ENCODE results near the gene FAM186B. TPM values are rescaled to one million over a fixed set of nuclear protein-coding genes. Genes with fewer than 3 reads are reported as not detected.

FAM186B gene
- total RNA-seq, 1 experiment from 2014 or later, result 0.39 TPM

GRCh38 chr12:49623142-49623904, 17.9 kb upstream of the FAM186B start, which contains the start of gene PRPF40B (continued):
- TF ChIP-seq ATF6 (CRISPR knock-in tag; IDR thresholded peaks at IDR 0.05), result no peak
- TF ChIP-seq RELA (CRISPR knock-in tag; IDR thresholded peaks at IDR 0.05; ENCODE audit: borderline replicate concordance), result no peak

- Mint-ChIP-seq H3K4me3 (peak overlapping the region; percentile 90), H3K9me3 (no peaks in the 10 kb centered on the region), H3K27me3 (ENCODE audit: low read depth) (no peaks in the 10 kb centered on the region), H3K36me3 (no peaks in the 10 kb centered on the region), H3K27ac (peak overlapping the region; percentile 92), H3K4me1 (peaks cover 37% of the 10 kb centered on the region)
- POLR2A ChIA-PET, result interaction anchor here (0.6 to 2.0 kb wide), 4 partner anchors 15 to 445 kb away, joined by 3 to 9 read pairs (median 4); partner anchors contain the start of gene TMBIM6
- ATAC-seq, result peak; percentile 35
- CTCF ChIA-PET, result interaction anchor here (0.6 to 5.2 kb wide), 34 partner anchors 8 to 840 kb away, joined by 3 to 74 read pairs (median 6); partner anchors contain the start of genes DNAJC22, FAM186B, PRPH and SPATS2
- peak; percentile 38 for DNase-seq (ENCODE audit: low spot score)
- TF ChIP-seq ATF1 (CRISPR knock-in tag; IDR thresholded peaks at IDR 0.05), result no peak
- no peak for TF ChIP-seq MAX (CRISPR knock-in tag; IDR thresholded peaks at IDR 0.05)
- no peak for TF ChIP-seq E2F5 (CRISPR knock-in tag; IDR thresholded peaks at IDR 0.05)
- TF ChIP-seq GRHL2 (CRISPR knock-in tag; IDR thresholded peaks at IDR 0.05; ENCODE audit: insufficient replicate concordance, severe bottlenecking), result no peak
- no peak for TF ChIP-seq ATF2 (CRISPR knock-in tag; IDR thresholded peaks at IDR 0.05; ENCODE audit: borderline replicate concordance, low read depth)
- no peak for TF ChIP-seq ZNF396 (CRISPR knock-in tag; IDR thresholded peaks at IDR 0.05; ENCODE audit: borderline replicate concordance)
- TF ChIP-seq ZNF121 (CRISPR knock-in tag; IDR thresholded peaks at IDR 0.05), result no peak
- TF ChIP-seq PRRX2 (CRISPR knock-in tag; IDR thresholded peaks at IDR 0.05), result no peak
- no peak for TF ChIP-seq SMAD4 (CRISPR knock-in tag; IDR thresholded peaks at IDR 0.05)
- no peak for TF ChIP-seq GABPB1 (CRISPR knock-in tag; IDR thresholded peaks at IDR 0.05)
- no peak for TF ChIP-seq ATF3 (CRISPR knock-in tag; conservative IDR thresholded peaks at IDR 0.05)
- TF ChIP-seq TCF7 (CRISPR knock-in tag; IDR thresholded peaks at IDR 0.05; ENCODE audit: low read depth), result no peak
- no peak for TF ChIP-seq FOXP4 (CRISPR knock-in tag; IDR thresholded peaks at IDR 0.05)
- TF ChIP-seq JAZF1 (CRISPR knock-in tag; IDR thresholded peaks at IDR 0.05), result no peak
- TF ChIP-seq CTCF (IDR thresholded peaks at IDR 0.05), result no peak
Observed at GRCh38 chr12:49622501-49623141, 17.2 kb upstream of the FAM186B start.

Data from WTC11 (cell line).